PFSK-1 (cell line): ENCODE measurements around the gene ZFAND3.

Experiments
- FOXP2 ChIP-seq: optimal IDR thresholded peaks from 2 replicates; pipeline ENCODE3; 2011; ENCODE audit warnings: borderline replicate concordance, control low read depth, inconsistent platforms; ENCODE audit not compliant: insufficient read depth; ENCODE audit errors: extremely low read length, extremely low read depth
- POLR2AphosphoS5 ChIP-seq: IDR thresholded peaks from 2 replicates; pipeline ENCODE4 v1.6.1; 2012; ENCODE audit warnings: low read depth, mild to moderate bottlenecking, control low read depth, low read length, moderate library complexity
- TAF1 ChIP-seq: IDR thresholded peaks from 2 replicates; pipeline ENCODE4 v1.6.1; 2012; ENCODE audit warnings: low read length, control low read depth, borderline replicate concordance; ENCODE audit not compliant: insufficient read depth

- TF ChIP-seq FOXP2 = no peak
- TF ChIP-seq TAF1 = no peak
- TF ChIP-seq POLR2AphosphoS5 = no peak
Observed at GRCh38 chr6:37776566-37776965, 43.0 kb upstream of the ZFAND3 start.
